Mammary epithelial cell (primary cell): ENCODE results near the gene ACSL3.

Experiments
- CTCF ChIP-seq, 2 donors: IDR thresholded peaks in 1 of 2; conservative IDR thresholded peaks in 1 of 2; 2 replicates each; pipeline ENCODE4 v1.5.1; 2011 to 2012; ENCODE audit warnings: inconsistent platforms in 2 of 2, low read length in 2 of 2, mild to moderate bottlenecking in 2 of 2, control low read depth in 1 of 2, low read depth in 1 of 2; ENCODE audit not compliant: insufficient read depth in 1 of 2; ENCODE audit errors: extremely low read depth in 1 of 2
- EZH2 ChIP-seq: IDR thresholded peaks from 2 replicates; pipeline ENCODE4 v1.6.1; 2012; ENCODE audit warnings: low read length, inconsistent platforms, borderline replicate concordance

- TF ChIP-seq CTCF (conservative IDR thresholded peaks at IDR 0.05 in 1 of 2, IDR thresholded peaks at IDR 0.05 in 1 of 2; ENCODE audit: extremely low read depth in 1 of 2, insufficient read depth in 1 of 2, low read depth in 1 of 2, low read length in 2 of 2) (peak; percentile 35 to 42), EZH2 (no peak)
Measured at GRCh38 chr2:222915092-222915957, 54.5 kb downstream of the ACSL3 start.
